Activated CD4-positive, alpha-beta memory T cell treated with anti-CD3 and anti-CD28 coated beads for 36 hours (primary cell): ENCODE data around the gene TLE3. TPM values are rescaled to one million over a fixed set of nuclear protein-coding genes. Genes with fewer than 3 reads are reported as not detected.

Experiments used
- CTCF ChIA-PET: fragments of 350-600 bp; sonication (Branson Sonifier 250); formaldehyde crosslinking; loops from one replicate; lab custom pipeline; 2021; ENCODE audit warnings: antibody characterized with exemption, inconsistent platforms; lab: Charles Lee
- POLR2A ChIA-PET: fragments of 350-600 bp; sonication (Branson Sonifier 250); formaldehyde crosslinking; loops from one replicate; lab custom pipeline; 2021; ENCODE audit warnings: antibody characterized with exemption; lab: Charles Lee
- DNase-seq: peaks from one replicate; pipeline ENCODE4 v3.0.0-alpha.2; 2020
- H3K27ac Mint-ChIP-seq: one replicate; pipeline ENCODE4 v1.8.0; 2021; ENCODE audit warnings: mixed read lengths
- H3K27me3 Mint-ChIP-seq: one replicate; pipeline ENCODE4 v1.8.0; 2021; ENCODE audit warnings: mixed read lengths
- H3K36me3 Mint-ChIP-seq: one replicate; pipeline ENCODE4 v1.8.0; 2021; ENCODE audit warnings: mixed read lengths
- H3K4me1 Mint-ChIP-seq: one replicate; pipeline ENCODE4 v1.8.0; 2021; ENCODE audit warnings: low read depth, mixed read lengths
- H3K4me3 Mint-ChIP-seq: one replicate; pipeline ENCODE4 v1.8.0; 2021; ENCODE audit warnings: mild to moderate bottlenecking, mixed read lengths
- H3K9me3 Mint-ChIP-seq: one replicate; pipeline ENCODE4 v1.8.0; 2021; ENCODE audit warnings: mixed read lengths
- intact Hi-C: fragments of 100-400 bp; cut with micrococcal nuclease; formaldehyde crosslinking; loops from one replicate; pipeline ENCODE4 v1.15.1; 2023
- microRNA-seq: library from miRNA; unstranded; fragments of <30 nt; microRNA quantifications from one replicate; pipeline ENCODE4 v1.2.0, GENCODE V29; 2022; ENCODE audit warnings: borderline number of aligned reads, borderline microRNAs expressed, borderline replicate concordance
- total RNA-seq, 2 experiments: library from RNA; stranded (reverse); gene quantifications; one replicate each; pipeline ENCODE4 v1.2.3, GENCODE V29; 2021

The TLE3 gene
- total RNA-seq, 2 experiments from 2014 or later = 85.4 to 95.1 TPM

- CTCF ChIA-PET = no interaction called here
- no peak for DNase-seq
- Mint-ChIP-seq H3K4me1 (no peaks in the 10 kb centered on the region), H3K27me3 (no peaks in the 10 kb centered on the region), H3K27ac (no peak overlapping the region), H3K9me3 (peaks cover 12% of the 10 kb centered on the region), H3K4me3 (no peak overlapping the region), H3K36me3 (peaks cover 2% of the 10 kb centered on the region)
- POLR2A ChIA-PET = no interaction called here
- intact Hi-C loops = no loop called here
Measured at GRCh38 chr15:69998541-69999391, 99.0 kb downstream of the TLE3 start.

- Mint-ChIP-seq H3K27ac (no peak overlapping the region), H3K36me3 (peaks cover 2% of the 10 kb centered on the region), H3K4me3 (no peak overlapping the region), H3K9me3 (peaks cover 6% of the 10 kb centered on the region), H3K27me3 (no peaks in the 10 kb centered on the region), H3K4me1 (no peaks in the 10 kb centered on the region)
- ChIA-PET POLR2A (no interaction called here), CTCF (no interaction called here)
- intact Hi-C loops = no loop called here
- DNase-seq = no peak
Measured at GRCh38 chr15:69997813-69998212, 99.9 kb downstream of the TLE3 start.

Small RNA genes lying within 50 kb of the gene (microRNA-seq; reads per million reads assigned to microRNA genes)
- 825 reads per million, percentile 84 among the genes with 10 or more reads in this experiment for gene MIR629
